GDM1 (cell line): ENCODE data around the gene ZNF599.
"Not testable (repeated sequence)": the region's sequence is repeated elsewhere in the genome, so short reads cannot be mapped to it uniquely, and the experiment has no call there.

Experiments
- DNase-seq: peaks from one replicate; lab custom pipeline; 2025; lab: John Stamatoyannopoulos, UW

Gene ZNF599

GRCh38 chr19:34772697-34773554 is at the start of gene ZNF599:
ZNF599 (minus strand) TSS chr19:34773215; CDS start chr19:34772841, 374 bp downstream.
- DNase-seq, result peak; percentile 84

DNA sequence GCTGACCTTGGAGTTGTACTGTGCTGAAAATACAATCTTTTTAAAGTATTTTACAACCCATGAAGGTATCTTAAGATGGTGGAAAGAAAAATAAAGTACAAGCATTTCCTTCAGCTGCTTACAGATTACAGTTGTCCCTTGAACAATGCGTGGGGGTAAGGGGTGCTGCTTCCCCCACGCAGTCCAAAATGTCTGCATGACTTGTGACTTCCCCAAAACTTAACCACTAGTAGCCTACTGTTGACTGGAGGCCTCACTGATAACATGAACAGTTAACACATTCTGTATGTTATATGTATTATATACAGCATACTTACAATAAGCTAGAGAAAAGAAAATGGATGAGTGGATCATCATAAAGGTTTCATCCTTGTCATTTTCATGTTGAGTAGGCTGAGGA is 45.3 kb upstream of the ZNF599 start:
- no peak for DNase-seq

GRCh38 chr19:34816708-34817107 is 43.7 kb upstream of the ZNF599 start:
- no peak for DNase-seq

- DNase-seq, result no peak
These were observed 35.6 kb upstream of the ZNF599 start for GRCh38 chr19:34808566-34808965.

DNA sequence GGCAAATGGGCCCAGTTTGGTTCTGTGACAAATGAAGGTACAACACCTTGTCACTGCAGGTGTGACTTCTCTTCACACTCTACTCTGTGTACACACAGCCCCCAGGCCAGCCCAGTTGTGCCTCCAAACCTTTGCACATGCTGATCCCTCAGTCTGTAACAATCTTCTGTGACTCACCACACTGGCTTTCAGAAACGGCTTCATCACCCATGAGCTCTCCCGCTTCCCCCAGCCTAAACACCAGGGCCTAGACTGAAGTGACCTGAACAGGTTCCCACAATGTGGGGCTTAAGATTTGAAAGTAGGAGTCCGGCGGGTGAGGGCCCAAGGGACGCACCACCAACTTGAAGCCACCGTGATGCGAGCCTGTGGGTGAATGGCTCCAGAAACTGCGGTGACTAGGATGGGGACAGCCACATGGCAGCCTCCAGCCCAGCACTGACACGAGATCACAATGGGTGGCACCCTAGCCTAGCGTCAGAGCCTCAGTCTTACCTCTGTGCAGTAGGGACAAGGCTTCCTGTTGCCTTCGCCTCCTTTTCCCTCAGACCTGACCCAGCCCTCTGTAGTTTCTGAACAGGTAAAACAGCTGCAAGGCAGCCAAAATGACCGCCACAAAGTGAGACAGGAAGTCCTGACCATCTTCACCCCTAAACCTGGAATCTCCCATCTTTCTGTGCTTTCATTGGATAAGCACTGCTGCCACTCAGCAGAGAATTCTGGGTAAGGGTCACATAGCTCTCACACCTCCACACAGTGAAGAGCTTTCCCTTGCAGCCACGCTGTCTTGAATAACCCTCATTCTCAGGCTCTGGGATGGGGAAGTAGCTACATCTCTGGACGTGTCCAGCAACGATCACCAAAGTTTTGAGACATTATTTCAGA is 34.2 kb upstream of the ZNF599 start:
- no peak for DNase-seq

- no peak for DNase-seq
These were observed 31.1 kb upstream of the ZNF599 start for GRCh38 chr19:34804115-34804514.

DNA sequence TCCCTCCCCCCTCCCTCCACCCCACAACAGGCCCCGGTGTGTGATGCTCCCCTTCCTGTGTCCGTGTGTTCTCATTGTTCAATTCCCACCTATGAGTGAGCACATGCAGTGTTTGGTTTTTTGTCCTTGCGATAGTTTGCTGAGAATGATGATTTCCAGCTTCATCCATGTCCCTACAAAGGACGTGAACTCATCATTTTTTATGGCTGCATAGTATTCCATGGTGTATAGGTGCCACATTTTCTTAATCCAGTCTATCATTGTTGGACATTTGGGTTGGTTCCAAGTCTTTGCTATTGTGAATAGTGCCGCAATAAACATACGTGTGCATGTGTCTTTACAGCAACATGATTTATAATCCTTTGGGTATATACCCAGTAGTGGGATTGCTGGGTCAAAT is 23.9 kb upstream of the ZNF599 start:
- DNase-seq, result not testable (repeated sequence)

- DNase-seq, result no peak
These were observed 21.3 kb upstream of the ZNF599 start for GRCh38 chr19:34794066-34794960.

- no peak for DNase-seq
These were observed 20.6 kb upstream of the ZNF599 start for GRCh38 chr19:34793565-34793964.

- no peak for DNase-seq
These were observed 15.1 kb upstream of the ZNF599 start for GRCh38 chr19:34788074-34788473.

DNA sequence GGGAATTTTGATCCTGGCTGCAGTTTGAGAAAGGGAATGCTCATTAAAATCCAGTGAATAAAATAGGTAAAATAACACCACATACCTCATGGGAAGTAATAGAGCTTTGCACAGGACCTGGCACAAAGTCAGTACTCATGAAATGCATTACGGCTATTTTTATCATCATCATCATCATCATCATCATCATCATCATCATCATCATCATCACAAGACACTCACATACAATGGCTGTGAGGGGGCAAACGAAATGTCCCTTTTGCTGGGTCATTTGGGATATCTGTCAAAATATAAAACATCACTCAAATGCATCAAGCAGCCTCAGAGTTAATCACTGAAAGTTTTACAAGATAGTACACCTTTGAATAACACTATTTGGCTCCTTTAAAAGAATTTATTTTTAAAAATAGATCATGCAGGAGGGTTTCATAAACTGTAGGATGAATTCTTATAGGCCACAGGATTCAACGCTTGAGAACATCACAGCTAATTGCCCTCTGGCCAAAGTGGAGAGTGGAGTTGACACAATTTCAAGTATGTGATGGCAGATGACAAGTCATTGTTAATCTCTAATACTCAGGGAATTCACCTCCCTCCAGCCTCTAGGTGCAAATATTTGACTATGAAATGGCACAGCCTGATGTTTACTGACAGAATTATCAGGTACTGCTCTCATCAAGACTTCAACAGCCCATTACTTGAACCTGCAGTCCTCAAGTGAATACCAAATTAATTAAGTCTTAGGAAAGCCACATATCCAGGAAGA is 14.2 kb upstream of the ZNF599 start:
- DNase-seq, result no peak

DNA sequence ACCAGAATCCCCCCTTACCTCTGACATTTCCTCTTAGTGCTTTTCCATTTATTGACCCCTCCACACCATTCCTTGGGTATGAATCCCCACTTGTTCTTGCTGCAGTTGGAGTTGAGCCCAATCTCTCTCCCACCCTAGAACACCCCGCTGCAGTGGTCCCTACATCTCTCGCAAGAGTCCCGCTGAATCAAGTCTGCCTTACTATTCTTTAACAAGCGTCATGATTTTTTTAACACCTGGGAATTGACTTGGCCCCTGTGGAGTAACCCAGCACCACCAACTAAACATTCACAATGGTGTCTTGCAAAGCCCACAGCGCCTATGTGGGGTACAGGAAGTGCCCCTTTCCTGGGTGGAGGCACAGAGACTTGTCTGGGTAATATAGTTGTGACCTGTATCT is 13.2 kb upstream of the ZNF599 start:
- no peak for DNase-seq

DNA sequence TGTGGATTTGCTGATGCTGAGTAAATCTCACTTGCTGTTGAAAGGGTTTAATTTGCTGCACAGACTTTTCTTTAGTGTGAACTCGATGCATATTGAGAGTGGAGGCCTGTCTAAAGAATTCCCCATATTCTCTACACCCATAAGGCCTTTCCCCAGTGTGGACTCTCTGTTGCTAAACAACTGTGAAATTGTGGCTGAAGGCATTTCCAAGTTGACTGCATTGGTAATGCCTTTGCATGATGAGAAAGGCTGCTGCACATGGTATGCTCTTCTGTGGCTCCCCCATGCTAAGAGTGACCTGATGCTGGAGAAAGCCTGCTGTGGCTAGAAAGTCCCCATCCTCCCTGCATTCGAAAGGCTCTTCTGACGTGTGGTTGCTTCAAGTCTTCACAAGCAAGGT is 6.6 kb upstream of the ZNF599 start:
- no peak for DNase-seq

GRCh38 chr19:34778342-34778741 is 5.3 kb upstream of the ZNF599 start:
- no peak for DNase-seq

DNA sequence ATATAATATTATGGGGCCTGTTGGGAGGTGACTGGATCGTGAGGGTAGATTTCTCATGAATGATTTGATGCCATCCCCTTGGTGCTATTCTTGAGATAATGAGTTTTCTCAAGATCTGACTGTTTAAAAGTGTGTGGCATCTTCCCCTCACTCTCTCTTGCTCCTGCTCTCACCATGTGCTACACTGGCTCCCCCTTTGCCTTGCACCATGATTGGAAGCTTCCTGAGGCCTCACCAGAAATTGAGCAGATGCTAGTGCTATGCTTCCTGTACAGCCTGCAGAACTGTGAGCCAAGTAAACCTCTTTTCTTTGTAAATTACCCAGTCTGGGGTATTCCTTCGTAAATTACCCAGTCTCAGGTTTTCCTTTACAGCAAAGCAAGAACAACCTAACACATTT is 1.8 kb upstream of the ZNF599 start:
- no peak for DNase-seq

GRCh38 chr19:34773555-34773864 is 495 bp upstream of the ZNF599 start:
- no peak for DNase-seq

- no peak for DNase-seq
These were observed 5.1 kb downstream of the ZNF599 start for GRCh38 chr19:34767951-34768350.

GRCh38 chr19:34766386-34766785 is 6.6 kb downstream of the ZNF599 start:
- no peak for DNase-seq

DNA sequence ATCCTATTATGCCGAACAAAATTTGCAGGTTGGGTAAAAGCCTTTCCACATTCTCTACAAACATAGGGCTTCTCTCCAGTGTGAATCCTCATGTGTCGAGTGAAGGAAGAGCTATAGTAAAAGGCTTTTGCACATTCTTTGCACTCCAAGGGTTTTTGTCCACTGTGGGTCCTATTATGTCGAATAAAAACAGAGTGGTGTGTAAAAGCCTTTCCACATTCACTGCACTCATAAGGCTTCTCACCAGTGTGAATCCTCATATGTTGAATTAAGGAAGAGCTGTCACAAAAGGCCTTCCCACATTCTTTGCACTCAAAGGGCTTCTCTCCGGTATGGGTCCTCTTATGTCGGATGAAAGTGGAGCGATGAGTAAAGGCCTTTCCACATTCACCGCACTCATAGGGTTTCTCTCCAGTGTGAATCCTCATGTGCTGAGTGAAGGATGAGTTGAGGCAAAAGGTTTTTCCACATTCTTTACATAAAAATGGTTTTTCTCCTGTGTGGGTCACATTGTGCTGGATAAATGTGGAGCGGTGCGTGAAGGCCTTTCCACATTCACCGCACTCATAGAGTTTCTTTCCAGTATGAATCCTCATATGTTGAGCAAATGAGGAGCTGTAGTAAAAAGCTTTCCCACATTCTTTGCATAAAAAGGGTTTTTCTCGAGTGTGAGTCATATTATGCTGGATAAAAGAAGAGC is 13.6 kb downstream of the ZNF599 start:
- DNase-seq, result no peak

- DNase-seq, result no peak
These were observed 15.6 kb downstream of the ZNF599 start for GRCh38 chr19:34757441-34757840.
